ENCODE data around the gene LENG1.

LENG1 gene

GRCh38 chr19:54203151-54203611 is 43.7 kb upstream of the LENG1 start:
- no peak overlapping the region for H3K14ac ChIP-seq (ENCODE audit: low read length)
- peaks cover 54 to 66% of the 10 kb centered on the region in 2 experiments for H3K36me3 ChIP-seq (ENCODE audit: control insufficient read depth in 1 of 2, insufficient read depth in 2 of 2, low read length in 2 of 2)
- H3K4ac ChIP-seq (ENCODE audit: low read depth, low read length), result peak overlapping the region; percentile 93
- H3K23ac ChIP-seq (ENCODE audit: low read length), result no peak overlapping the region
- no peak overlapping the region for H2AK5ac ChIP-seq (ENCODE audit: low read length)
- DNase-seq, result no peak
- peaks cover 11% of the 10 kb centered on the region for H3K79me1 ChIP-seq (ENCODE audit: low read length)
- no peak overlapping the region for H2BK12ac ChIP-seq (ENCODE audit: low read length)
- H3K4me2 ChIP-seq (ENCODE audit: low read length), result peak overlapping the region; percentile 95
- no peak overlapping the region for H2BK5ac ChIP-seq (ENCODE audit: low read depth, low read length, poor library complexity)
- H3K4me3 ChIP-seq (ENCODE audit: low read depth, low read length), result no peak overlapping the region
- H3K4me1 ChIP-seq (ENCODE audit: control insufficient read depth in 1 of 2, insufficient read depth in 2 of 2, low read length in 2 of 2), result peaks cover 12 to 16% of the 10 kb centered on the region in 2 experiments
- H4K8ac ChIP-seq (ENCODE audit: low read depth, low read length), result no peak overlapping the region
- no peak overlapping the region for H3K27ac ChIP-seq (ENCODE audit: low read depth, low read length)
- H3K79me2 ChIP-seq (ENCODE audit: control insufficient read depth, insufficient read depth, low read length, poor library complexity), result peaks cover 26% of the 10 kb centered on the region
- no peak overlapping the region for H2BK120ac ChIP-seq (ENCODE audit: insufficient read depth, low read length, poor library complexity)
- H3K27me3 ChIP-seq (ENCODE audit: insufficient read depth, low read length), result no peaks in the 10 kb centered on the region
- no CpG with 5 or more reads among the region's 9 CpGs for WGBS (ENCODE audit: extremely low coverage, insufficient coverage, insufficient read length)
- H4K91ac ChIP-seq (ENCODE audit: low read depth, low read length), result no peak overlapping the region
- H3K18ac ChIP-seq (ENCODE audit: low read length), result no peak overlapping the region
- no peak overlapping the region for H2AFZ ChIP-seq (ENCODE audit: insufficient read depth, low read length, poor library complexity)
- H3K9me3 ChIP-seq (ENCODE audit: insufficient read depth, low read depth, low read length), result no peaks in the 10 kb centered on the region
- H4K12ac ChIP-seq (ENCODE audit: low read depth, low read length), result no peak overlapping the region
- no peak overlapping the region for H3K9ac ChIP-seq (ENCODE audit: low read length)

- Histone ChIP-seq H3K18ac (ENCODE audit: low read length) (no peak overlapping the region), H3K79me2 (ENCODE audit: control insufficient read depth, insufficient read depth, low read length, poor library complexity) (peaks cover 26% of the 10 kb centered on the region), H3K79me1 (ENCODE audit: low read length) (peaks cover 11% of the 10 kb centered on the region), H3K27me3 (ENCODE audit: insufficient read depth, low read length) (no peaks in the 10 kb centered on the region), H3K23ac (ENCODE audit: low read length) (no peak overlapping the region), H3K14ac (ENCODE audit: low read length) (no peak overlapping the region), H2BK120ac (ENCODE audit: insufficient read depth, low read length, poor library complexity) (no peak overlapping the region), H3K27ac (ENCODE audit: low read depth, low read length) (no peak overlapping the region), H3K36me3 (ENCODE audit: control insufficient read depth in 1 of 2, insufficient read depth in 2 of 2, low read length in 2 of 2) (peaks cover 45 to 54% of the 10 kb centered on the region in 2 experiments), H3K9me3 (ENCODE audit: insufficient read depth, low read depth, low read length) (no peaks in the 10 kb centered on the region), H4K91ac (ENCODE audit: low read depth, low read length) (no peak overlapping the region), H2BK5ac (ENCODE audit: low read depth, low read length, poor library complexity) (no peak overlapping the region), H2AK5ac (ENCODE audit: low read length) (no peak overlapping the region), H4K8ac (ENCODE audit: low read depth, low read length) (no peak overlapping the region), H3K4me3 (ENCODE audit: low read depth, low read length) (peak overlapping the region; percentile 28), H3K9ac (ENCODE audit: low read length) (peak overlapping the region; percentile 38), H2AFZ (ENCODE audit: insufficient read depth, low read length, poor library complexity) (no peak overlapping the region), H3K4me2 (ENCODE audit: low read length) (peak overlapping the region; percentile 95), H4K12ac (ENCODE audit: low read depth, low read length) (no peak overlapping the region), H3K4ac (ENCODE audit: low read depth, low read length) (peak overlapping the region; percentile 93), H2BK12ac (ENCODE audit: low read length) (no peak overlapping the region), H3K4me1 (ENCODE audit: control insufficient read depth in 1 of 2, insufficient read depth in 2 of 2, low read length in 2 of 2) (peaks cover 8 to 14% of the 10 kb centered on the region in 2 experiments)
- WGBS (ENCODE audit: extremely low coverage, insufficient coverage, insufficient read length), result no CpG with 5 or more reads among the region's 13 CpGs
- peak in 1 of 2 donors; percentile 27 for DNase-seq
These were observed 42.5 kb upstream of the LENG1 start for GRCh38 chr19:54201980-54202379.

GRCh38 chr19:54201172-54201701 is 41.7 kb upstream of the LENG1 start:
- Histone ChIP-seq H4K91ac (ENCODE audit: low read depth, low read length) (peak overlapping the region; percentile 55), H3K9me3 (ENCODE audit: insufficient read depth, low read depth, low read length) (no peaks in the 10 kb centered on the region), H3K4me1 (ENCODE audit: control insufficient read depth in 1 of 2, insufficient read depth in 2 of 2, low read length in 2 of 2) (peaks cover 8 to 14% of the 10 kb centered on the region in 2 experiments), H2BK120ac (ENCODE audit: insufficient read depth, low read length, poor library complexity) (peak overlapping the region; percentile 48), H2AFZ (ENCODE audit: insufficient read depth, low read length, poor library complexity) (peak overlapping the region; percentile 12), H2BK5ac (ENCODE audit: low read depth, low read length, poor library complexity) (peak overlapping the region; percentile 28), H3K4me2 (ENCODE audit: low read length) (peak overlapping the region; percentile 95), H3K79me1 (ENCODE audit: low read length) (peaks cover 11% of the 10 kb centered on the region), H2AK5ac (ENCODE audit: low read length) (no peak overlapping the region), H2BK12ac (ENCODE audit: low read length) (no peak overlapping the region), H3K36me3 (ENCODE audit: control insufficient read depth in 1 of 2, insufficient read depth in 2 of 2, low read length in 2 of 2) (peaks cover 37 to 46% of the 10 kb centered on the region in 2 experiments), H3K79me2 (ENCODE audit: control insufficient read depth, insufficient read depth, low read length, poor library complexity) (peaks cover 26% of the 10 kb centered on the region), H3K14ac (ENCODE audit: low read length) (peak overlapping the region; percentile 63), H4K12ac (ENCODE audit: low read depth, low read length) (peak overlapping the region; percentile 12), H3K9ac (ENCODE audit: low read length) (peak overlapping the region; percentile 93), H3K4ac (ENCODE audit: low read depth, low read length) (peak overlapping the region; percentile 93), H3K27ac (ENCODE audit: low read depth, low read length) (peak overlapping the region; percentile 73), H3K18ac (ENCODE audit: low read length) (peak overlapping the region; percentile 37), H3K4me3 (ENCODE audit: low read depth, low read length) (peak overlapping the region; percentile 79), H4K8ac (ENCODE audit: low read depth, low read length) (peak overlapping the region; percentile 59), H3K23ac (ENCODE audit: low read length) (no peak overlapping the region), H3K27me3 (ENCODE audit: insufficient read depth, low read length) (no peaks in the 10 kb centered on the region)
- no CpG with 5 or more reads among the region's 28 CpGs for WGBS (ENCODE audit: extremely low coverage, insufficient coverage, insufficient read length)
- DNase-seq, result no peak

GRCh38 chr19:54199401-54199800 is 39.9 kb upstream of the LENG1 start:
- Histone ChIP-seq H2BK5ac (ENCODE audit: low read depth, low read length, poor library complexity) (no peak overlapping the region), H3K4me3 (ENCODE audit: low read depth, low read length) (no peak overlapping the region), H4K12ac (ENCODE audit: low read depth, low read length) (no peak overlapping the region), H3K79me1 (ENCODE audit: low read length) (peaks cover 11% of the 10 kb centered on the region), H3K36me3 (ENCODE audit: control insufficient read depth in 1 of 2, insufficient read depth in 2 of 2, low read length in 2 of 2) (peaks cover 28 to 32% of the 10 kb centered on the region in 2 experiments), H3K27me3 (ENCODE audit: insufficient read depth, low read length) (no peaks in the 10 kb centered on the region), H3K9me3 (ENCODE audit: insufficient read depth, low read depth, low read length) (no peaks in the 10 kb centered on the region), H2BK120ac (ENCODE audit: insufficient read depth, low read length, poor library complexity) (no peak overlapping the region), H3K4ac (ENCODE audit: low read depth, low read length) (no peak overlapping the region), H3K23ac (ENCODE audit: low read length) (no peak overlapping the region), H2AFZ (ENCODE audit: insufficient read depth, low read length, poor library complexity) (no peak overlapping the region), H3K4me1 (ENCODE audit: control insufficient read depth in 1 of 2, insufficient read depth in 2 of 2, low read length in 2 of 2) (peaks cover 8 to 14% of the 10 kb centered on the region in 2 experiments), H4K91ac (ENCODE audit: low read depth, low read length) (no peak overlapping the region), H3K9ac (ENCODE audit: low read length) (no peak overlapping the region), H4K8ac (ENCODE audit: low read depth, low read length) (no peak overlapping the region), H3K14ac (ENCODE audit: low read length) (no peak overlapping the region), H3K4me2 (ENCODE audit: low read length) (no peak overlapping the region), H2AK5ac (ENCODE audit: low read length) (no peak overlapping the region), H3K18ac (ENCODE audit: low read length) (no peak overlapping the region), H3K79me2 (ENCODE audit: control insufficient read depth, insufficient read depth, low read length, poor library complexity) (peaks cover 26% of the 10 kb centered on the region), H3K27ac (ENCODE audit: low read depth, low read length) (no peak overlapping the region), H2BK12ac (ENCODE audit: low read length) (peak overlapping the region; percentile 78)
- DNase-seq, result peak in 1 of 2 donors; percentile 22
- WGBS (ENCODE audit: extremely low coverage, insufficient coverage, insufficient read length), result no CpG with 5 or more reads among the region's 16 CpGs
